UCSD-AML1 (cell line): Measurements from ENCODE around the gene DHCR24.
"Not testable (repeated sequence)": the region's sequence is repeated elsewhere in the genome, so short reads cannot be mapped to it uniquely, and the experiment has no call there.

ENCODE experiments used
- DNase-seq: peaks from one replicate; lab custom pipeline; 2025; ENCODE audit not compliant: unreplicated experiment; lab: John Stamatoyannopoulos, UW

The DHCR24 gene, protein sequence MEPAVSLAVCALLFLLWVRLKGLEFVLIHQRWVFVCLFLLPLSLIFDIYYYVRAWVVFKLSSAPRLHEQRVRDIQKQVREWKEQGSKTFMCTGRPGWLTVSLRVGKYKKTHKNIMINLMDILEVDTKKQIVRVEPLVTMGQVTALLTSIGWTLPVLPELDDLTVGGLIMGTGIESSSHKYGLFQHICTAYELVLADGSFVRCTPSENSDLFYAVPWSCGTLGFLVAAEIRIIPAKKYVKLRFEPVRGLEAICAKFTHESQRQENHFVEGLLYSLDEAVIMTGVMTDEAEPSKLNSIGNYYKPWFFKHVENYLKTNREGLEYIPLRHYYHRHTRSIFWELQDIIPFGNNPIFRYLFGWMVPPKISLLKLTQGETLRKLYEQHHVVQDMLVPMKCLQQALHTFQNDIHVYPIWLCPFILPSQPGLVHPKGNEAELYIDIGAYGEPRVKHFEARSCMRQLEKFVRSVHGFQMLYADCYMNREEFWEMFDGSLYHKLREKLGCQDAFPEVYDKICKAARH

DNA sequence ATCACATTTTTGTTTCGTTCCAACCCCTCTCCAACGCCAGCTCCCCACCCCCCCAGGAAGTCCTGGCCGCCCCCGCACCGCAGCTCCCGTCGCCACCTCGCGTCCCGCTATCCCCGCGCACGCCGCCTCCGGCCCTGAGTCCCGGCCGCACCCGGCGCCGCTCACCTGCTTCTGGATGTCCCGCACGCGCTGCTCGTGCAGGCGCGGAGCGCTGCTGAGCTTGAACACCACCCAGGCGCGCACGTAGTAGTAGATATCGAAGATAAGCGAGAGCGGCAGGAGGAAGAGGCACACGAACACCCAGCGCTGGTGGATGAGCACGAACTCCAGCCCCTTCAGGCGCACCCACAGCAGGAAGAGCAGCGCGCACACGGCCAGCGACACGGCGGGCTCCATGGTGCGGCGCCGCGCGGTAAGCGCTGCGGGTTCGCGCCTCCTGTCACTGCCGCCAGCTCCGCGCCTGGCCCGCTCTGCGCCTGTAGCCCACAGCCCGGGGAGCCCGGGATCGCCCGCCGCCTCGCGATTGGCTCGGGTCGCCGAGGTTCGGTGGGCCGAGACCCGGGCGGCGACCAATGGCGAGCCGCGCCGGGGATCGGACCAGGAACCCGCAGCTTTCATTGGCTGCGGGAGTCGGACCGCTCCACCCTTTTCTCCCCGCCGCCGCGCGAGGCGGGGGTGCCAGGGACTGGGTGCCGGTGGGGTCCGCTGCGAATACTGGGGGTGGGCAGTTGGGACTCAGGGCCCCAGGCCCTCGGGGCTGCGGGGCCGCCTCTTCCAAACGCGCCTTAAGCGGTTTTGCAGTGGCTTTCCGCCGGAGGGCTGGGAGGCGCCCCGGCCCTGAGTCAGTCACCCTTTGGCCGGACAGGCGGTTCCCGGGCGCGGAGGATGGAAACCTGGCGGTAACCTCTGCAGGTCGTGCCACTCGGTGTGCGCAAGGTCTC, at the start of gene DHCR24:
DHCR24 (minus strand) TSS at position 472 of the 941 bp plus-strand sequence; CDS start at position 396, 76 bp downstream.
- peak; percentile 86 for DNase-seq

DNA sequence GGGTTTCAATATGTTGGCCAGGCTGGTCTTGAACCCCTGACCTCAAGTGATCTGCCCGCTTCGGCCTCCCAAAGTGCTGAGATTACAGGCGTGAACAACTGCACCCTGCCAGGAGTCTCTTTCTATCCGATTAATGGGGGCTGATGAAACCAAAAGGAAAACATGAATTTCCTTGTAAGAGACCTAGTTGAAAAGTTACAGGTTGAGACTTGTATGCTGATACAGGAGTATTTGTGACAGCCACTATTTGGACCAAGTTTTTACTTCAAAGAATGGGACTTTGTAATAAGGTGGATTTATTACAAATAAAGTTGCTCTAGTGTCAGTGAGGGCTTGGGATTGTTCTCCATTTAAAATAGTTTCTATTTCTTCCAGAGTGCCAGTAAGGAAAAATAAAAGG, 49.8 kb upstream of the DHCR24 start:
- no peak for DNase-seq

DNA sequence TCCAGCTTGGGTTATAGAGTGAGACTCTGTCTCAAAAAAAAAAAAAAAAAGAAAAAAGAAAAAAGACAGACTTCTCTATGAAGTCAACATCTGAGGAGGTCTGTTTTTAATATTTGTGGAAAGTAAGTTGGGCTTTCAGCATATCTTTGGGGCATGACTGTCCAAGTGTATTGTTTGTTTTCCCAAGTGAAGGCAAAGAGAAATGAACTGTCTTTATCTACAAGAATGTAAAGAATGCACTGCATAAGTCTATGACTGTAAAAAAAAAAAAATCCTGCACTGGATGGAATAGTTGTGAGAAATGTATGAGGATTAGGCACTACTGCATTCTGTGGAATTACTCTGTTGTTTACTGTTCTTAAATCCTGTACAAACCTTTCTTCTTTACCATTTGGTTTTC, 47.9 kb upstream of the DHCR24 start:
- DNase-seq = no peak

DNA sequence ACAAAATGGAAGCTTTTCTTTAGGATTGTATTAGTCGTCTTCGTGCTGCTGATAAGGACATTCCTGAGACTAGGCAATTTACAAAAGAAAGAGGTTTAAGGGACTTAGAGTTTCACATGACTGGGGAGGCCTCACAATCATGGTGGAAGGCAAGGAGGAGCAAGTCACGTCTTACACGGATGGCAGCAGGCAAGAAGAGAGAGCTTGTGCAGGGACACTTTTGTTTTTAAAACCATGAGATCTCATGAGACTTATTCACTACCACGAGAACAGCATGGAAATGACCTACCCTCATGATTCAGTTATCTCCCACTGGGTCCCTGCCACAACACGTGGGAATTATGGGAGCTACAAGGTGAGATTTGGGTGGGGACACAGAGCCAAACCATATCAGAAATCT, 47.1 kb upstream of the DHCR24 start:
- not testable (repeated sequence) for DNase-seq

DNA sequence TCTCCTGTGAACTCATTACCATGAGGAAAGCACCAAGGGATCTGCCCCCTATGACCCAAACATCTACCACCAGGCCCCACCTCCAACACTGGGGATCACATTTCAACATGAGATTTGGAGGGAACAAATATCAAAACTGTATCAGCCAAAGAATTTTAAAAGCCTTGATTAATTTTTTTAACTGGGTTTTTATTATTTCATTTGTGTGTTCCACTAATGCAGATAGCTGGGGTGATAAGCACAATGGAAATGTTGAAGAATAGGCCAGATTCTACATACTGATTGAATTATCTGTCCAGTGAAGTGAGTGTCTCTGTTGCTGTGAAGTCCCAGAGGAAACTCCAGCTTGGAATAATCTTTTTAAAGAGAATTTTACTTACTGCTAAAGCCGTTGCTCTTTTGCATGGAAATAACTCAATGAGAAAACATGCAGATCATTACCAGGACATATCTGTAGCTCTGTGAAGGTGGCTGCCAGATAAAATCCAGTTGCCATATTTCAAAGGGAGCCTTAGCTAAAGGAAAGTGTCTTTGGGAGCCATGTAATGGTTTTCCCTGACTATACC, 44.4 kb upstream of the DHCR24 start:
- no peak for DNase-seq

DNA sequence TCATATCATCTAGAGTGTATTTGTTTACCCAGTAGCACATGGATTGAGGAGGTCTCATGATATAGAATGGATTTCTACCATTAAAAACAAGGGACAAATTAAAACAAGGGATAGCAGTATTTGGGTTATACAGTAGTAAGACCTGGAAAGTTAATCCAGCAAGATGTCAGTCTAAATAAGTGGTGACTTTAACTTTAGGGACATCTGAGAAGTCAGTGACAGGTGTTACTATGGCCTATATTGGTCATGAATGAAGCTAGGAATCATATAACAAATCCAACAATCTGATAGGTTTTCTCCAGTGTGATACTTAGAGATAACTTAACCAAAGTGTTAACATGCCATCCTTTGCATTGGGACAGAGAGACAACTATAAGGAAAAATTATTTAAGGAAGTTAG, 42.7 kb upstream of the DHCR24 start:
- DNase-seq = no peak

DNA sequence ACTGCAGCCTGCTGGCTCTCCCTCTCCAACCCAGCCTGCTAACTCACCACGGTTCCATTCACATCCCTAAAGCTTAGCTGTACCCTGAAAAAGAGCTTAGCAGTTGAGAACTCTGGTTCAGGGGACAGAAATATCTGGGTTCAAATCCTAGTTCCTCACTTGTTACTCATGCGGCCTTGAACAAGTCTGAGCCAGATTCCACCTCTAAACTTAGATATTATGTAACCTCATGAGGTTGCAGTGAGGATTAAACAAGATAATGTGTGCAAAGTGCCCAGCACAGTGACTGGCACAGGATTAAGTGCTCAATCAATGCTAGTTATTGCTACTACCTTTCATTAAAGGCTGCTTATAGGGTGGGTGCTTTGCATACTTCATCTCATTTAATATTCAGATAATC, 41.3 kb upstream of the DHCR24 start:
- no peak for DNase-seq

DNA sequence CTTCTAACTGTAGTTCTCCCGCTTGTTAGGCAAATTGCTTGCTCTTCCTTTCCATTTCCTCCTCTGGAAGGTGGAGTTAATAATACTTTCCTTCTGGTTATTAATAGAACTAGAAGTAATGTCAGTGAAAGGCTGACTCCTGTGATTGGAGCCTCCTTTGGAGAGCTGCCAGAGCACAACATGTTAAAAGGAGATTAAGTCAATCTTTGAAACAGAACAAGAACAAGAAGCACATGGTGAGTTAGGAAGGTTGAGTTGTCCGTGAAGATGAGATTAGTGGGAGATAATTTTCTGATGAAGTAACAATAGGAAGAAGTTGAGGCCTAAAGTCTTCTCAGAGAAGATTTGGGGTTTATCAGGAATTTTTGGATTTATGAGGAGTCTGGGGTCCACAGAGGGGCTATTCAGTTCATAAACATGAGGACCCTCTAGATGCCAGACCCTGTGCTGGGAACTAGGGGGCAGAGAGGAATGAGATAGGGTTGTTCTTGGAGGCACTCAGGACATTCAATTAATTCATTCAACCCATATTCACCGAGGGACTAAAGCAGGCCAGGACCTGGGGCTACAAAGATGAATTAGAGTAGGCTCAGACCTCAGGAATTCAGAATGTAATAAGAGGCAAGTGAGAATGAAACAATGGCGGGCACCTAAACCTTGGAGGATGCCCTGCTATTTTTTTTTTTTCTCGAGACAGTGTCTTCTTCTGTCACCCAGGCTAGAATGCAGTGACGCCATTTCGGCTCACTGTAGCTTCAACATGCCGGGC, 40.7 kb upstream of the DHCR24 start:
- no peak for DNase-seq

DNA sequence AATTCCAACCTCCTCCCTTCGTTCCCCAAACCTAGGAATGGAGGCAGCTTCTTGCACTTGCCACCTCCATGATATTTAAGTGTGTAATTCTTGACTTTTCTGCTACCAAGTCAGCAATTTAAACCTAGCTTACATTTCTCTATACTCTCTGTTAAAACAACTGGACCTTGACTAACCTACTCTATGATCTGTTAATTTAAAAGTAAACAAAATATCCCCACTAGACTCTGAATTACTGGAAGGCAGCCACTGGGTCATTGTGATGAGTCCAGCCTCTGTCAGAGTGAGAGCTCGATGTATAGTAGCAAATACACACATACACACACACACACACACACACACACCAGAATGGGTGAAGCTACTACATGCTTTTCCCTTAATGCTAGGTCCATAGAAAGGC, 40.0 kb upstream of the DHCR24 start:
- DNase-seq = no peak

DNA sequence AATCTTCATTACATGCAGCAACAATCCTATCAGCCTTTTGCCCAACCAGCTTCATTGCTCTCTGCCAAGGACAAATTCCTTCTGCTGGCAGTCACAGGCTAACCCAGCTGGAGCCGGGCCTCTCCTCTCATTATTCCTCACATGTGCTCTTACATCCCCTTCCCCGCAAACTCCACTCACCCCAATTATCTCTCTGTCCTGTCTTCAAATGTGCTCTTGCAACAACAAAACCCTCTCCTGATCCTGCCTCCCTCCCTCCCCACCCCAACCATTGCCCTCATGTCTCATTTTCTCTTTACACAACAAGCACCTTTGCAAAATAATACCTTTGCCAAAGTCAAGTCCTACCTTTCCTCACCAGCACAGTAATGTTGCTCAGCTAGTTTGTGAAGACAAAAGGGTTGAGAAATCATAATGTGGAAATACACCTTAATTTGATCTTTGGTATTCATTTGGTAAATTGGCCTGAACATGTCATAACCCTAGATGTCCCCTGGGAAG, 36.0 kb upstream of the DHCR24 start:
- no peak for DNase-seq

DNA sequence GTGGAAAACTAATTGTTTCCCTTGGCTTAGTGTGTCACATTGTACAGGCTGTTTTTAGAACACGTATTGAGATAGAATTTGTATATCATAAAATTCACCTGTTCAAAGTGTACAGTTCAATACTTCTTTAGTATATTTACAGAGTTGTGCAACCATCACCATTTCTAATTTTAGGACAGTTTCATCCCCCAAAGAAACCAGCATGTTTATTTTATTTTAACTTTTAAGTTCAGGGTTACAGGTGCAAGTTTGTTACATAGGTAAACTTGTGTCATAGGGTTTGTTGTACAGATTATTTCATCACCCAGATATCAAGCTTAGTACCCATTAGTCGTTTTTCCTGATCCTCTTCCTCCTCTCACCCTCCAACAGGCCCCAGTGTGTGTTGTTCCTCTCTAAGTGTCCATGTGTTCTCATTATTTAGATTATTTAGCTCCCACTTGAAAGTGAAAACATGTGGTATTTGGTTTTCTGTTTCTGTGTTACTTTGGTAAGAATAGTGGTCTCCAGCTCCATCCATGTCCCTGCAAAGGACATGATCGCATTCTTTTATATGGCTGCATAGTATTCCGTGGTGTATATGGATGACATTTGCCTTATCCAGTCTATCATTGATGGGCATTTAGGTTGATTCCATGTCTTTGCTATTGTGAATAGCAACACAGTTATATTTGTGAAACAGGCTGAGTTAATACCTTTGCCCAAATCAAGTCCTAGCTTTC, 35.2 kb upstream of the DHCR24 start:
- no peak for DNase-seq

DNA sequence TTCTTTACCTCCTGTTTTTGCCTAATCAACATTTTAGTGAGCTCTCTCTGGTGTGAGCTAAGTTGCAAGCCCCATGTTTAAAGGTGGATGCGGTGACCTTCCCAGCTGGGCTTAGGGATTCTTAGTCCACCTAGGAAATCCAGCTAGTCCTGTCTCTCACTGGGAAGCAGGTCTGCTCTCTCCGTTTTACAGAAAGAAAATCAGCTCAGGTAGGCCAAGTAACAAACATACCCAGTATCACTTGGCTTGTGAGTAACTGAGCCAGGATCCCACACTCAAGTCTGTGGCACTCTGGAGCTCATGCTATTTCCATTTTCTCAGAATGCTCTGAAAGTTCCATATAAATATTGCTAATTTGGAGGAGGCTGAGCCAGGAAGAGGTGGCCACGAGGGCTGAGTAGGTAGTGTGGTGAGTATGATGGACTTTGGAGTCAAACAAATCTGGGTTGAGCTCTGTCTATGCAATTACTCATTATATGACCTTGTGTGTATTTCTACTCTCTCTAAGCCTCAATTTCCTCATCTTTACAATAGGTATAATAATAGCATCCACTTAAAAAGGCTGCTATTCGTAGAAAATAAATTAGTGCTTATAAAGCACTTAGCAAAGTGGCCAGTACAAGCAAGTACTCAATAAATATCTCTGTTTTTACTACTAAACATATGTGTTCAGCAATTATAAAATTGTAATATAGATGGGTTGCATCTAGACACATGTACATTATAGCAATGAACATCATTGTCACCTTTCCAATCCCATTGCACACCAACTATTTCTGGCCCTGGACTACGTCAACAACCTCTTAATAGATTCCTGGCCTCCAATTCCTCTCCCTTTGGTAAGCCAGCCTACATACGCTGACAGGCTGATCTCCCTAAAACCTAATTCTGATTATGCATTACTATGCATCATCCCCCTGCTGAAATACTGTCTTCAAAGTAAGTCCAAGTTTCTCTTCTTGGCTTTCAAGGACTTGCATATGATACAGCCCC, 32.7 kb upstream of the DHCR24 start:
- DNase-seq = no peak

DNA sequence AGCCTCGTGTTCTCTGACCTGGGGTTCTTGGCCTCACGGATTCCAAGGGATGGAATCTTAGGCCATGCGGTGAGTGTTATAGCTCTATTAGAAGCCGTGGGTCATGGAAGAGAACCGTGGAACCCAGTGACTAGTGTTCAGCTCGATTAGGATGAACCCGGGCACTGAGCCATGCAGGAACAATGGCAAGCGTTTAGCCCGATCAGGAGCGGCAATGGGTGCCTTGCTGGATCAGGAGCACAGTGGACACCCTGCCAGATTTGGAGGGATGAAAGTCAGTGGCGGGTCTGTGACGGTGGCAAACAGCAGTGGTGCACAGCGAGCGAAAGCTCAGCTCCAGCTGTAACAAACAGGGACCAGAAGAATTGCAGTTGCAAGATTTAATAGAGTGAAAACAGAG, 24.1 kb upstream of the DHCR24 start:
- not testable (repeated sequence) for DNase-seq

DNA sequence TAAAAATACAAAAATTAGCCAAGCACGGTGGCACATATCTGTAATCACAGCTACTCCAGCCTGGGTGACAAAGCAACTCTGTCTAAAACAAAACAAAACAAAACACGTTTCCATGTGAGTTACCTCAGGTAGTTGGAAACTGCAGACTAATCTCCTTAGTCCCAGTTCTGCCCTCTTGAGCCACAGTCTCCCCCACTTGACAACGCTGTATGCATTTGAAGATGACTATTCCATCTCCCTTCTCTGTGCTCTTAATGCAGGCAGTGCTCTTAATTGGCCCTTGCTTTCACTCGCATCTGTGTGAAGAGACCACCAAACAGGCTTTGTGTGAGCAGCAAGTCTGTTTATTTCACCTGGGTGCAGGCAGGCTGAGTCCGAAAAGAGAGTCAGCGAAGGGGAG, 19.6 kb upstream of the DHCR24 start:
- DNase-seq = no peak

DNA sequence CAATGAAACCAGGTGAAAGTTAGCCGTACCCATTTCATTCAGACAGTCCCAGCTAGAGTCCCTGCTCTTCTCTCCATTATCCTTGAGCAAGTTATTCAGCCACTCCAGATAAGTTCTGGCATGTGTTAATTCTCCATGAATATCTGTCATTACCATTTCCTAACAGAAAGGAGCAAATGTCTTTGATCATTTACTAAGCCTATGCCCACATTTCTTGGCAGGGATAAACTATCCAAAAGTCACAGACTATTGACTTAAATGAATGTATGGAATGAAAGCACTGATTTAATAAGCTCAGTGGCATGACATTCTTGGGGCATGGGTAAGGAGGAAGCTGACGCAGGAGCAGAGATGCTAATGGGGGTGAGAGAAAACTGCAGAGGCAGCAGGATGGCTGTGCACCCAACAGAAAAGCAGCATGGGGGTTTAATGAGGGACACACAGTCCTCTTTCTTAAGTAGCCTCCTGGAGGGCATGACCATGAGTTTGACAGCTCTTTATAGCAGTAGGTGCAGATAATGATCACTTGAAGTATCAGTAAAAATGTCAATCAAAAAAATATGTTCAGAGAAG, 17.6 kb upstream of the DHCR24 start:
- DNase-seq = no peak

DNA sequence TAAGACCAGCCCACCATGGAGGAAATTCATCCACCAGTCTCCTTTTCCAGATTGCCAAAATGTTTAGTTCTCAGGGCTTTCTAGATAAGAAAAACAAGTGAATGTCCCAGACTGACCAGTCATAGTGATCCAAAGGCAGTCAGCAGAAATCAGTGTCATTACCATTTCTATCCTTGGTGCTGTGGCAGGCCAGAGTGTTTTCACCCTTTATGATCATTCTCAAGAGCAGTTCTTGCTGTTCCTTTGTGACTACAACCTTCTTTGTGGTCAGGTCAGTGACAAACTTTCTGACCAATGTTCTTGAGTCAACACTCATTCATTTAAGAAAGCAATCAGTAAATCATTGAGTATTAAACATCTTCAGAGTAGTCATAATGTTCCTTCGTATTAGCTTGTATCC, 7.3 kb upstream of the DHCR24 start:
- no peak for DNase-seq

DNA sequence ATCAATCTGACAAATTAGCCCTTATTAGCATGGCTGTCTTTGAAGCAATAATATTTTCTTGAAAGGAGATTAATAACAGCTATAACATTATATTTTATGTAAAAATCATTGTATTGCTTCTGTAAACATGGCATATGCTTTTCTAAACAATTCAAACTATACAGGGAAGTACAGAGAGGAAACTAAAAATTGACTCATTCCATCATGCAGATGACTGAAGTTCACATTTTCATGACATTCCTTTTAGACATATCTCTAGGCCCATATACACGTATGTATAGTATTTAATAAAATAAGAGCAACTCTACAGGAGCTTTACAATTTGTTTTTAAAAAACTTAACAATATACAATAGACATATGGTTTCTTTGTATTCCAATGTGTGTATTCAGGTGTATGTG, 5.6 kb upstream of the DHCR24 start:
- DNase-seq = no peak

DNA sequence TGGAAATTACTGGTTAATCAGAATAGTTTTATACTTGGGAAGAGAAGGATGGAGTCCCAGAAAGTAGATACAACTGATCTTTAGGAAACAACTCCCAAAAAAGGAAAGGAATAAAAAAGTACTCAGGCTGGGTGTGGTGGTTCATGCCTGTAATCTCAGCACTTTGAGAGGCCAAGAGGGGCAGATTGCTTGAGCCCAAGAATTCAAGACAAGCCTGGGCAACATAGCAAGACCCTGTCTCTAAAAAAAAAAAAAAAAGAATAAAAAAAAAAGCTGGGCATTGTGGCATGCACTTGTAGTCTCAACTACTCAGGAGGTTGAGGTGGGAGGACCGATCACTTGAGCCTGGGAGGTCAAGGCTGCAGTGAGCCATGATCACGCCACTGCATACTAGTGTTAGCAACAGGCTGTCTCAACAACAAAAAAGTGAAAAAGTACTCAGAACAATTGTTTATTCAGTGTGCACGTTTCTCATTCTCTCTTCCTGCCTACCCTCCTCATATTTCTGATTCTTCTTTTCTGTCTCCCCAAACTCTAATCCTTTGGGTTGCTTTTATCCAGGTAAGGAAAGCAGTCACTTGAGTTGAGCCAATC, 2.2 kb upstream of the DHCR24 start:
- DNase-seq = no peak
